ENCODE data around the gene JAZF1. TPM values are rescaled to one million over a fixed set of nuclear protein-coding genes. Genes with fewer than 3 reads are reported as not detected.

The JAZF1 gene
- polyA plus RNA-seq, 1 donor: 11.4 TPM

DNA sequence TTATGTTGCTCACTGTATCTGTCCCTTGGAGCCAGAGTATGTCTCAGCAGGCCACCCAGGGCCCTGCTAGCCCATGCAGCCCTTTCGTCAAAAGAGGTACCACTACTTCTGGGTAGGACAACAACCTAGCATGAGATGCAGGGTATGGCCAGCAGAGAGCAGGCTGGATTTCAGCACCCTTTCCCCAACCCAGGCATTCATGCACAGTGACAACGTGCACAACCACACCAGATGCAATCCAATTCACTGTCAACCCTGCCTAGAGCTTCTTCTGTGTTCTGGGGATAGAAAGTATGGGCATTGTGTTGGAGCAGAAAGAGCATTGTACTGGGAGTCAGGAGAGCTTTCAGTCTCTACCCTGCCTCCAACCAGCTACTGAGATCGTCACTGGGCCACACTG is 37.9 kb downstream of the JAZF1 start:
- Histone ChIP-seq H3K9me3 (ENCODE audit: control insufficient read depth, low read depth, low read length) (no peaks in the 10 kb centered on the region), H3K36me3 (ENCODE audit: control insufficient read depth, insufficient read depth, low read length) (no peaks in the 10 kb centered on the region), H3K4me1 (ENCODE audit: control insufficient read depth, insufficient read depth, low read length) (no peaks in the 10 kb centered on the region), H3K27ac (ENCODE audit: low read length) (no peak overlapping the region), H3K27me3 (ENCODE audit: control insufficient read depth, insufficient read depth, low read length) (no peaks in the 10 kb centered on the region), H3K4me3 (ENCODE audit: low read length) (no peak overlapping the region)
- DNase-seq: no peak
- no CpG with 5 or more reads among the region's 3 CpGs for WGBS (ENCODE audit: insufficient coverage, low lambda C conversion rate)

DNA sequence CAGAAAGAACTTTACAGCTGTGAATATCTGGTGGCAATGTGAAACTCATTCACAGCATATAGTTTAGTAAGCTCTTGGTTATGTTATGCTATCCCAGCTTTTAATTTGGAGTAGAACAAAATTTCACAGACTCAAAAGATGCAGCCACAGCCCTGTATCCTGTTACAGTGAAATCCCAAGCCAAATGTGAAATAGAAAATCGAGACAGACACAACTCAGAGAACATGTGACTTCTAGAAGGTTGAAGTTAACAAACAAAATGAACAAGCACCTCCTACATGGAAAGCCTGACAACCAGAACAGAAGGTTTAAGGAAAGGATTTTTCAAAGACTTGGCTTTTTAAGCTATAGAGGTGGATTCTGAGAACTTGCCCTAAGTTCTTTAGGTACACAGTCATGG is 39.6 kb downstream of the JAZF1 start:
- no CpG with 5 or more reads among the region's 1 CpG for WGBS (ENCODE audit: insufficient coverage, low lambda C conversion rate)
- Histone ChIP-seq H3K27ac (ENCODE audit: low read length) (no peak overlapping the region), H3K4me3 (ENCODE audit: low read length) (no peak overlapping the region), H3K27me3 (ENCODE audit: control insufficient read depth, insufficient read depth, low read length) (no peaks in the 10 kb centered on the region), H3K36me3 (ENCODE audit: control insufficient read depth, insufficient read depth, low read length) (no peaks in the 10 kb centered on the region), H3K4me1 (ENCODE audit: control insufficient read depth, insufficient read depth, low read length) (no peaks in the 10 kb centered on the region), H3K9me3 (ENCODE audit: control insufficient read depth, low read depth, low read length) (no peaks in the 10 kb centered on the region)
- DNase-seq: no peak

DNA sequence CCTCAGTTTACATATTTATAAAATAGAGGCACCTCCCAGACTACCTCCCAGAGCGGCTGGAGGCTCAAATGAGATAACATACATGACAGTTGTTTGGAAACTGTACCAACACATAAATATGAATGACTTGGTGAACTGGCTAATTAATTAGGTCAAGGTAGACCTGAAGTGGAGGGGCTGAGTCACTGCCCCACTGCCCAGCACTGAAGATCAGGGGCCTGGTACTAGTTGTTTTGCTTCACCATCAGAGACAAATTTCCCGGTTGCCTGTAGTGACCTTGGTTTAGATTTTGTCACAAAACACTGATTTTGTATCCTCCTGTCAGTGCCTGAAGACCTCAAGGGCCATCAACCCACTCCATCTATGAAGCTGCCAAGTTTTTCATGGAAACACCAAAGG is 41.8 kb downstream of the JAZF1 start:
- WGBS (ENCODE audit: insufficient coverage, low lambda C conversion rate): 100% methylated on average over 1 of the region's 2 CpGs
- Histone ChIP-seq H3K4me3 (ENCODE audit: low read length) (no peak overlapping the region), H3K27me3 (ENCODE audit: control insufficient read depth, insufficient read depth, low read length) (no peaks in the 10 kb centered on the region), H3K36me3 (ENCODE audit: control insufficient read depth, insufficient read depth, low read length) (no peaks in the 10 kb centered on the region), H3K4me1 (ENCODE audit: control insufficient read depth, insufficient read depth, low read length) (no peaks in the 10 kb centered on the region), H3K9me3 (ENCODE audit: control insufficient read depth, low read depth, low read length) (no peaks in the 10 kb centered on the region), H3K27ac (ENCODE audit: low read length) (no peak overlapping the region)
- no peak for DNase-seq

DNA sequence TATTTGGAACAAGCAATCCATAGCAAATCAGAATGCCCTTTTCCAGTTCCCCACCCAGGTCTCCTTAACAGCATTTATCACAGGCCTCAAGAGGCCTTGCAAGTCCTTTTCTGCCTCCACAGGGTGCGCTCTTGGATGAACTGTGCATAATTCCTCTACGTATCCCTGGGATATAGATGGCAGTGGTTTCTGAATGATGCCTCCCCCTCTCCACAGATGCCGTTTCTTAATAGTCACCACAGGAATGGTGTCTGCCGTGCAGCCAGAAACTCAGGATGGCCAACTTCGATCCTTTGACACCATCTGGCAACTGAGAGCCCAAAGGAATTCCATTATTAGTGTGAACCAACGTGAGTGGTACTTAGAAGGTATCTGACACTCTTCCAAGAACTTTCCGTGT is 43.1 kb downstream of the JAZF1 start:
- Histone ChIP-seq H3K9me3 (ENCODE audit: control insufficient read depth, low read depth, low read length) (no peaks in the 10 kb centered on the region), H3K36me3 (ENCODE audit: control insufficient read depth, insufficient read depth, low read length) (no peaks in the 10 kb centered on the region)
- no CpG with 5 or more reads among the region's 7 CpGs for WGBS (ENCODE audit: insufficient coverage, low lambda C conversion rate)

DNA sequence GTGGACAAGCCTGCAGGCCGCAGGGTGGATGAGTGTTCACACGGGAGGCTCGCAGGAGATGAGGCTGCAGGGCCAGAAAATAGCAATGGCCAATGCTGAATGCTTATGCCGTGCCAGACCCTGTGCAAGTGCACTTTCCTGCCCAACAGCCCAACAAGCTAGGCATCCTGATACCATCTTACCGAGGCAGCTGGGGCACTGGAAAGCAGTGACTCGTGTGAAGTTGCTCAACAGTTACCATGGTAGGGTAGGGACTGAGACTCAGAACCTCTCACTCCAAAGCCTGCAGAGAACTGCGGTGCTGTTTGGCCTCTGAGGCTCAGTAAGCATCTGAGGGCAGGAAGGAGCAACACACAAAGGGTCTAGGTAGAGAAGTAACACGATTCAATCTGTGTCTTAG is 43.7 kb downstream of the JAZF1 start:
- no peaks in the 10 kb centered on the region for H3K36me3 ChIP-seq (ENCODE audit: control insufficient read depth, insufficient read depth, low read length)
- no peaks in the 10 kb centered on the region for H3K4me1 ChIP-seq (ENCODE audit: control insufficient read depth, insufficient read depth, low read length)
- no peaks in the 10 kb centered on the region for H3K9me3 ChIP-seq (ENCODE audit: control insufficient read depth, low read depth, low read length)
- DNase-seq: no peak
- no peak overlapping the region for H3K4me3 ChIP-seq (ENCODE audit: low read length)
- no peaks in the 10 kb centered on the region for H3K27me3 ChIP-seq (ENCODE audit: control insufficient read depth, insufficient read depth, low read length)
- H3K27ac ChIP-seq (ENCODE audit: low read length): no peak overlapping the region
- no CpG with 5 or more reads among the region's 8 CpGs for WGBS (ENCODE audit: insufficient coverage, low lambda C conversion rate)

More for the DNA sequence above, 43.1 kb downstream of the JAZF1 start:
- Histone ChIP-seq H3K27me3 (ENCODE audit: control insufficient read depth, insufficient read depth, low read length) (no peaks in the 10 kb centered on the region), H3K4me1 (ENCODE audit: control insufficient read depth, insufficient read depth, low read length) (no peaks in the 10 kb centered on the region), H3K4me3 (ENCODE audit: low read length) (no peak overlapping the region), H3K27ac (ENCODE audit: low read length) (no peak overlapping the region)
- no peak for DNase-seq

DNA sequence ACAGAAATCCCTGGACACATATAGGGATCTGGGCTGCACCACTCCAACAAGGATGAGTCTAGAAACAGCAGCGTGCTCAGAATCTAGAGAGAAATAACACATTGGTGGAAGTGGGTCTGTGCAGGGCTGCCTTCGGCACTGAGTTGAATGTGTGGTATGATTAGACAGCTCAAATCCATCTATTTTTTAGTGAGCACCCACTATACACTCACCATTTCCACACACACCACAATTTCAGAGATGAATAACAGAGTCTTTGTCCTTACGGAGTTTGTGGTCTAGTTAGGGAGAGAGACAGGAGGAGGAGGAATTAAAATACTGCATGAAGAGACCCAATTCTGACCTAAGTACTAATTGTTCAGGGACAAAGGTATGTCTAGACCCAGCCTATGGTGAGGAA is 44.2 kb downstream of the JAZF1 start:
- H3K36me3 ChIP-seq (ENCODE audit: control insufficient read depth, insufficient read depth, low read length): no peaks in the 10 kb centered on the region
- H3K27ac ChIP-seq (ENCODE audit: low read length): no peak overlapping the region
- WGBS (ENCODE audit: insufficient coverage, low lambda C conversion rate): 100% methylated on average over 1 of the region's 3 CpGs
- H3K4me3 ChIP-seq (ENCODE audit: low read length): no peak overlapping the region
- H3K27me3 ChIP-seq (ENCODE audit: control insufficient read depth, insufficient read depth, low read length): no peaks in the 10 kb centered on the region
- H3K4me1 ChIP-seq (ENCODE audit: control insufficient read depth, insufficient read depth, low read length): no peaks in the 10 kb centered on the region
- no peaks in the 10 kb centered on the region for H3K9me3 ChIP-seq (ENCODE audit: control insufficient read depth, low read depth, low read length)
- DNase-seq: no peak

DNA sequence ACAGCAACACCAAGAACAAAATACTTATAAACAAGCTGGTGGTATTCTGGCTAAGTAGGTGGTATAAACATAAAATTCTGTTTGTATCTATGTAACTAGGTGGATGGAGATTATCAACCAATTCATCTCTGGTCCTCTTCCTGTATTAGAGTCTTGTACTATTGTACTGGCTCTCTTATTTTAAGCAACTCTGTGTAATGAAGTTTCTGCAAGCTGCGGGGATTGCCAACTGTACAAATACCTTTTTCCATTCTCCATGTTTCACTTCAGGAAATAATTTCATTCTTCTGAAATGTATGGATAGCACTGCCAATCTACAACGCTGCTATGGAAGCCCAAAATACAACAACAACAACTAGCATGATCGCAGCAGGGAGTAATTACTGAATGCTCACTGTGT is 44.8 kb downstream of the JAZF1 start:
- Histone ChIP-seq H3K27me3 (ENCODE audit: control insufficient read depth, insufficient read depth, low read length) (no peaks in the 10 kb centered on the region), H3K9me3 (ENCODE audit: control insufficient read depth, low read depth, low read length) (no peaks in the 10 kb centered on the region), H3K36me3 (ENCODE audit: control insufficient read depth, insufficient read depth, low read length) (no peaks in the 10 kb centered on the region), H3K27ac (ENCODE audit: low read length) (no peak overlapping the region), H3K4me3 (ENCODE audit: low read length) (no peak overlapping the region), H3K4me1 (ENCODE audit: control insufficient read depth, insufficient read depth, low read length) (no peaks in the 10 kb centered on the region)
- WGBS (ENCODE audit: insufficient coverage, low lambda C conversion rate): no CpG with 5 or more reads among the region's 3 CpGs
- DNase-seq: no peak

DNA sequence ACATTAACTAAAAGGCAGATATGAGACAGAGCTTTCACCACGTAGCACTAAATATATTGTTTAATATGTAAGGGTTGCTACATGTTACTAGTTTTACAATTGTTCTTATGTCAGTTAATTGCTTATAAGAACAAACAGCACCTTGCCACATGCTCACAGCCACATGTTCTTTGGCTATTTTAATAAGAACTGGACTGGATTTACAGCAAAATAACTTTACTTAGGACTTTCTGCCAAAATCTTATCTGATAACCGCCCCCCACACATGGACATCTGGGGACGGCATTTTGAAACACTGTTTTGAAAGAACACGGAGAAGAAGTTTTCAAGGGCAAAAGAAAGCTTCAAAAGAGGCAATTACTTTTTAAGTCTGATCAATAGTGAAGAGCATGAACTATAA is 45.3 kb downstream of the JAZF1 start:
- no peak overlapping the region for H3K27ac ChIP-seq (ENCODE audit: low read length)

DNA sequence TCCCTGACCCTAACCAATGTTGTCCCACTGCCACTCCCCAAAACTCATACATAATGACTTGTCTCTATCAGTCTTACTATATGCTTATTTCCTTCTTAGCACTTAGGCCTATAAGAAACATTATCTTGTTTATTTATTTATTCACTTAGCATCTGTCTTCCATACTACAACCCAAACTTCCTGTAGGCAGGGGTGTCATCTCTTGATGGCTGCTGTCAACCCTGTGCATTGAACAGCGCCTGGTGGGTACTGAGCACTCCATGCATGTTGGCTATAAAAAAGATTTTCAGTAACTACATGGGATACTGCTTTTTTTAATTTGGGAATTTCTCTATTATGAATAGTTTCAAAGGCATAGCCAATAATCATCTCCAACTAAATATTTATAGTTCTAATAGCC is 46.7 kb downstream of the JAZF1 start:
- no CpG with 5 or more reads among the region's 1 CpG for WGBS (ENCODE audit: insufficient coverage, low lambda C conversion rate)
- H3K27me3 ChIP-seq (ENCODE audit: control insufficient read depth, insufficient read depth, low read length): no peaks in the 10 kb centered on the region
- no peak for DNase-seq
- no peaks in the 10 kb centered on the region for H3K4me1 ChIP-seq (ENCODE audit: control insufficient read depth, insufficient read depth, low read length)
- H3K27ac ChIP-seq (ENCODE audit: low read length): no peak overlapping the region
- no peaks in the 10 kb centered on the region for H3K9me3 ChIP-seq (ENCODE audit: control insufficient read depth, low read depth, low read length)
- no peak overlapping the region for H3K4me3 ChIP-seq (ENCODE audit: low read length)
- H3K36me3 ChIP-seq (ENCODE audit: control insufficient read depth, insufficient read depth, low read length): no peaks in the 10 kb centered on the region

More for the DNA sequence above, 45.3 kb downstream of the JAZF1 start:
- no peaks in the 10 kb centered on the region for H3K36me3 ChIP-seq (ENCODE audit: control insufficient read depth, insufficient read depth, low read length)
- H3K9me3 ChIP-seq (ENCODE audit: control insufficient read depth, low read depth, low read length): no peaks in the 10 kb centered on the region
- H3K4me1 ChIP-seq (ENCODE audit: control insufficient read depth, insufficient read depth, low read length): no peaks in the 10 kb centered on the region
- no peaks in the 10 kb centered on the region for H3K27me3 ChIP-seq (ENCODE audit: control insufficient read depth, insufficient read depth, low read length)
- DNase-seq: no peak
- H3K4me3 ChIP-seq (ENCODE audit: low read length): no peak overlapping the region
- no CpG with 5 or more reads among the region's 4 CpGs for WGBS (ENCODE audit: insufficient coverage, low lambda C conversion rate)

DNA sequence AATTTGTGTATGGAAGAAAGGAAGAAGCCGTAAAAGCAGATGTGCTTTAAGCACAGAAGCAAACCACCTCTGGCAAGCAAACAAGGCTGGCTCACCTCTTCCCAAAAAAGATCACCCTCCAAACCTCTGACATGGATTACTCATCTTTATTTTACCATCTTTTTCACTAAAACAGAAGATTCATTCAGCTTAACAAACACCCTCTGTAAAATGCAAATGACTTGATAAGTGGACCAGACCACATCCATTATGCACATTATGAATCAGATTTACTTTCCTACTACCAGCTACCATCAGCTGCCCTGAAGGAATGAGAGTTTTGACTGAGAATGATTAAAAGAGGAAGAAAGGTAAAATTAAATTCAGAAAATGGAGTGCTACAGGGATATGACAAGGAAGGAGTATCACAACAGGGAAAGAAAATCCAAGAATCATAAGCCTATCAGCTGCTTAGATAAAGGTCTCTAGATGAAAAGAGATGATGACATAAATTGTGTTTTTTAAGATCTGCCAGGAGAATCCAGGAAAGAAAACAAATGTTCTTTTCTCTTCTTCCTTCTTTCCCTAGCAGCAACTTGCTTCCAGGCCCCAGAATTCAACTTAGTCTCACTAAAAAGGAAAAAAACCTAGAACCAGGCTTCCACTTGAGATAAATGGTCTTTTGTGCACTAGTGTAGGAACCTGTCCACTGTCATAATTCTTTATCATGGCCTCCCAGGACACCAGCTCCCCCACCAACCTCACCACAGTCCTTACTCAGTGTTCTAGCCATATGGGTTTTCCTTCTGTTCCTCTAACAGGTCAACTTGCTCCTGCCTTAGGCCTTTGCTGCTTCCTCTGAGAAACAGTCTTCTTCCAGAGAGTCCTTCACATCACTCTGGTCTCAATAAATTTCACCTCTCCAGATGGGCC is 47.4 kb downstream of the JAZF1 start:
- Histone ChIP-seq H3K4me3 (ENCODE audit: low read length) (no peak overlapping the region), H3K27me3 (ENCODE audit: control insufficient read depth, insufficient read depth, low read length) (no peaks in the 10 kb centered on the region), H3K9me3 (ENCODE audit: control insufficient read depth, low read depth, low read length) (no peaks in the 10 kb centered on the region), H3K4me1 (ENCODE audit: control insufficient read depth, insufficient read depth, low read length) (no peaks in the 10 kb centered on the region), H3K27ac (ENCODE audit: low read length) (no peak overlapping the region), H3K36me3 (ENCODE audit: control insufficient read depth, insufficient read depth, low read length) (no peaks in the 10 kb centered on the region)
- WGBS (ENCODE audit: insufficient coverage, low lambda C conversion rate): no CpG with 5 or more reads among the region's 1 CpG
- DNase-seq: no peak

DNA sequence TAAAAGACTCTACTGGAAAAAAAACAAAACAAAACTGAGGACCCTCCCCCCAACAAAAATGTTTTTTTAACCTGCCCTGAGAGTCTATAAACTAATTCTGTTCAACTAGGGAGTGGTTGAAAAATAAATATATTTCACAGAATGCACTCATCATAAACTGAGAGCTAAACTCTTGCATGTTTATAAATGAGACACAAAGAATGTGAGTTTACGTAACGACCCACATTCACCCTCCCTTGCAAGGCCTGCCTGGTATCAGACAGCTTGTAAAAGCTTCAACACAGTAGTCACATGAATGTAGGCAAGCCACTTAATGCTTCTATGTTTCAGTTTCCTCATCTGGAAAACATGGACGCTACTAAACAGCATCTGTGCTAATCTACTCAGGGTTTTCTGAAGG is 50.3 kb downstream of the JAZF1 start:
- Histone ChIP-seq H3K4me3 (ENCODE audit: low read length) (no peak overlapping the region), H3K4me1 (ENCODE audit: control insufficient read depth, insufficient read depth, low read length) (no peaks in the 10 kb centered on the region), H3K27ac (ENCODE audit: low read length) (no peak overlapping the region), H3K36me3 (ENCODE audit: control insufficient read depth, insufficient read depth, low read length) (no peaks in the 10 kb centered on the region), H3K9me3 (ENCODE audit: control insufficient read depth, low read depth, low read length) (no peaks in the 10 kb centered on the region), H3K27me3 (ENCODE audit: control insufficient read depth, insufficient read depth, low read length) (no peaks in the 10 kb centered on the region)
- no CpG with 5 or more reads among the region's 3 CpGs for WGBS (ENCODE audit: insufficient coverage, low lambda C conversion rate)
- no peak for DNase-seq

Data from large intestine (tissue), 3 donors.